HCT116 (cell line): ENCODE measurements around the gene NEK7.

ENCODE experiments used
- CEBPB ChIP-seq: IDR thresholded peaks from 2 replicates; pipeline ENCODE4 v1.6.1; 2012; ENCODE audit warnings: low read depth
- CTCF ChIP-seq, 3 experiments: fragments of 200-600 bp in 1 of 3; sonication (generic) in 1 of 3; IDR thresholded peaks in 2 of 3; conservative IDR thresholded peaks in 1 of 3; 2 replicates each; pipeline ENCODE4 v1.5.1; 2012 to 2017; ENCODE audit warnings: low read depth in 2 of 3, low read length in 2 of 3, antibody characterized with exemption in 1 of 3, borderline replicate concordance in 1 of 3, control low read depth in 1 of 3, mild to moderate bottlenecking in 1 of 3, mixed read lengths in 1 of 3, mixed run types in 1 of 3, moderate library complexity in 1 of 3; ENCODE audit not compliant: insufficient read depth in 1 of 3
- ELF1 ChIP-seq: IDR thresholded peaks from 2 replicates; pipeline ENCODE4 v1.6.1; 2012; ENCODE audit warnings: low read depth, borderline replicate concordance
- EZH2 ChIP-seq: fragments of 200-600 bp; sonication (generic); IDR thresholded peaks from 2 replicates; pipeline ENCODE4 v1.6.1; 2017; ENCODE audit warnings: antibody characterized with exemption, mixed run types
- POLR2A ChIP-seq: IDR thresholded peaks from 2 replicates; pipeline ENCODE4 v1.7.0; 2011; ENCODE audit warnings: borderline replicate concordance; ENCODE audit not compliant: insufficient read depth, insufficient read length; ENCODE audit errors: extremely low read depth
- SIN3A ChIP-seq: IDR thresholded peaks from 2 replicates; pipeline ENCODE4 v1.6.1; 2012; ENCODE audit warnings: low read depth

- TF ChIP-seq CTCF (IDR thresholded peaks at IDR 0.05 in 2 of 3, conservative IDR thresholded peaks at IDR 0.05 in 1 of 3; ENCODE audit: borderline replicate concordance in 1 of 3, insufficient read depth in 1 of 3, low read depth in 2 of 3, low read length in 2 of 3) (no peak), EZH2 (no peak), POLR2A (no peak), SIN3A (no peak), ELF1 (no peak), CEBPB (no peak)
Measured at GRCh38 chr1:198297281-198297680, 140.5 kb downstream of the NEK7 start.
